IPS-15b (cell line): ENCODE data around the gene PHF23.
A peak's percentile ranks its signal among the peaks of the same experiment; 100 is the strongest.
"Not testable (repeated sequence)": the region's sequence is repeated elsewhere in the genome, so short reads cannot be mapped to it uniquely, and the experiment has no call there.

ENCODE experiments used
- H3K27me3 ChIP-seq: one replicate; pipeline ENCODE4 v1.6.1; 2013; ENCODE audit warnings: low read length; ENCODE audit not compliant: control insufficient read depth, insufficient read depth
- H3K36me3 ChIP-seq: one replicate; pipeline ENCODE4 v1.6.1; 2013; ENCODE audit warnings: low read length; ENCODE audit not compliant: control insufficient read depth, insufficient read depth
- H3K4me1 ChIP-seq: one replicate; pipeline ENCODE4 v1.6.1; 2013; ENCODE audit warnings: mild to moderate bottlenecking, low read length; ENCODE audit not compliant: control insufficient read depth, insufficient read depth
- H3K4me3 ChIP-seq: one replicate; pipeline ENCODE4 v1.5.1; 2013; ENCODE audit warnings: low read depth, low read length
- H3K9ac ChIP-seq: one replicate; pipeline ENCODE4 v1.6.1; 2013; ENCODE audit warnings: low read depth, mild to moderate bottlenecking, low read length
- H3K9me3 ChIP-seq: one replicate; pipeline ENCODE4 v1.6.1; 2013; ENCODE audit warnings: mild to moderate bottlenecking, low read length; ENCODE audit not compliant: control insufficient read depth, insufficient read depth

Gene PHF23

GRCh38 chr17:7253082-7253481 is 13.8 kb upstream of the PHF23 start:
- Histone ChIP-seq H3K27me3 (no peaks in the 10 kb centered on the region), H3K36me3 (peaks cover 8% of the 10 kb centered on the region), H3K9ac (peak overlapping the region; percentile 90), H3K4me1 (peaks cover 7% of the 10 kb centered on the region), H3K9me3 (no peaks in the 10 kb centered on the region), H3K4me3 (peak overlapping the region; percentile 92)

- peak within 1 kb of the TSS; percentile 90 for H3K9ac ChIP-seq
- peaks cover 5% of the 10 kb centered on the region for H3K36me3 ChIP-seq
- no peaks in the 10 kb centered on the region for H3K27me3 ChIP-seq
- no peaks in the 10 kb centered on the region for H3K9me3 ChIP-seq
- peaks cover 7% of the 10 kb centered on the region for H3K4me1 ChIP-seq
- H3K4me3 ChIP-seq = peak within 1 kb of the TSS; percentile 92
These were observed 13.2 kb upstream of the PHF23 start, which contains the start of gene ELP5 for GRCh38 chr17:7252176-7253043. TSS of gene ELP5 (plus strand) at chr17:7252215. CDS start at chr17:7252551, 336 bp downstream.

- Histone ChIP-seq H3K36me3 (peaks cover 3% of the 10 kb centered on the region), H3K4me1 (peaks cover 7% of the 10 kb centered on the region), H3K4me3 (peak within 1 kb of the TSS; percentile 92), H3K9me3 (no peaks in the 10 kb centered on the region), H3K9ac (peak within 1 kb of the TSS; percentile 90), H3K27me3 (no peaks in the 10 kb centered on the region)
These were observed 12.5 kb upstream of the PHF23 start, which contains the start of gene CTDNEP1 for GRCh38 chr17:7251661-7252175. TSS of gene CTDNEP1 (minus strand) at chr17:7251734. CDS start at chr17:7251296, 438 bp downstream.

- Histone ChIP-seq H3K27me3 (no peaks in the 10 kb centered on the region), H3K9ac (peak overlapping the region; percentile 67), H3K4me3 (peak overlapping the region; percentile 92), H3K4me1 (peaks cover 7% of the 10 kb centered on the region), H3K9me3 (no peaks in the 10 kb centered on the region), H3K36me3 (peaks cover 5% of the 10 kb centered on the region)
These were observed 11.7 kb upstream of the PHF23 start for GRCh38 chr17:7250695-7251627.

GRCh38 chr17:7249830-7250229 is 10.6 kb upstream of the PHF23 start:
- H3K36me3 ChIP-seq = peaks cover 5% of the 10 kb centered on the region
- H3K4me3 ChIP-seq = peak overlapping the region; percentile 92
- peak overlapping the region; percentile 67 for H3K9ac ChIP-seq
- H3K9me3 ChIP-seq = no peaks in the 10 kb centered on the region
- H3K4me1 ChIP-seq = peaks cover 7% of the 10 kb centered on the region
- no peaks in the 10 kb centered on the region for H3K27me3 ChIP-seq

GRCh38 chr17:7249214-7249613 is 10.0 kb upstream of the PHF23 start:
- no peak overlapping the region for H3K4me3 ChIP-seq
- H3K4me1 ChIP-seq = peaks cover 7% of the 10 kb centered on the region
- no peak overlapping the region for H3K9ac ChIP-seq
- H3K27me3 ChIP-seq = no peaks in the 10 kb centered on the region
- H3K9me3 ChIP-seq = no peaks in the 10 kb centered on the region
- H3K36me3 ChIP-seq = peaks cover 8% of the 10 kb centered on the region

GRCh38 chr17:7248796-7249195 is 9.5 kb upstream of the PHF23 start:
- Histone ChIP-seq H3K27me3 (no peaks in the 10 kb centered on the region), H3K9ac (no peak overlapping the region), H3K4me3 (no peak overlapping the region), H3K4me1 (peaks cover 7% of the 10 kb centered on the region), H3K9me3 (no peaks in the 10 kb centered on the region), H3K36me3 (peaks cover 11% of the 10 kb centered on the region)

- H3K4me1 ChIP-seq = peaks cover 3% of the 10 kb centered on the region
- peaks cover 11% of the 10 kb centered on the region for H3K36me3 ChIP-seq
- H3K9me3 ChIP-seq = no peaks in the 10 kb centered on the region
These were observed 7.5 kb upstream of the PHF23 start for GRCh38 chr17:7246779-7247178.

GRCh38 chr17:7243838-7244237 is 4.6 kb upstream of the PHF23 start:
- not testable (repeated sequence) for H3K9ac ChIP-seq, H3K4me3 ChIP-seq, H3K27me3 ChIP-seq, H3K9me3 ChIP-seq, H3K4me1 ChIP-seq
- peaks cover 14% of the 10 kb centered on the region for H3K36me3 ChIP-seq

More at GRCh38 chr17:7246779-7247178, 7.5 kb upstream of the PHF23 start:
- no peak overlapping the region for H3K9ac ChIP-seq
- H3K4me3 ChIP-seq = no peak overlapping the region
- no peaks in the 10 kb centered on the region for H3K27me3 ChIP-seq

GRCh38 chr17:7243453-7243729 is 4.1 kb upstream of the PHF23 start:
- Histone ChIP-seq H3K4me3 (peak overlapping the region; percentile 95), H3K27me3 (no peaks in the 10 kb centered on the region), H3K4me1 (peaks cover 6% of the 10 kb centered on the region), H3K36me3 (peaks cover 14% of the 10 kb centered on the region), H3K9ac (peak overlapping the region; percentile 57), H3K9me3 (no peaks in the 10 kb centered on the region)

GRCh38 chr17:7242717-7243452 is 3.6 kb upstream of the PHF23 start:
- Histone ChIP-seq H3K27me3 (no peaks in the 10 kb centered on the region), H3K9ac (peak overlapping the region; percentile 70), H3K4me3 (peak overlapping the region; percentile 95), H3K9me3 (no peaks in the 10 kb centered on the region), H3K36me3 (peaks cover 14% of the 10 kb centered on the region), H3K4me1 (peaks cover 6% of the 10 kb centered on the region)
